Common myeloid progenitor, CD34-positive (primary cell): ENCODE data around the gene CDK18.
"Not testable (repeated sequence)": the region's sequence is repeated elsewhere in the genome, so short reads cannot be mapped to it uniquely, and the experiment has no call there.

Source experiments
- CTCF ChIA-PET: fragments of 350-600 bp; sonication (Branson Sonifier 250); formaldehyde crosslinking; loops from one replicate; lab custom pipeline; 2021; ENCODE audit warnings: antibody characterized with exemption; lab: Charles Lee
- POLR2A ChIA-PET: fragments of 350-600 bp; sonication (Branson Sonifier 250); formaldehyde crosslinking; loops from one replicate; lab custom pipeline; 2021; ENCODE audit warnings: antibody characterized with exemption; lab: Charles Lee
- DNase-seq, 3 donors: peaks; one replicate each; pipeline versions ENCODE4 v3.0.0 to v3.0.0-alpha.2; 2013
- H3K27ac ChIP-seq, 2 experiments: 1 replicate in 1 of 2; 2 replicates in 1 of 2; pipeline ENCODE4 v1.7.0; 2013; ENCODE audit warnings: inconsistent platforms in 2 of 2, low read length in 2 of 2, mild to moderate bottlenecking in 2 of 2, low read depth in 1 of 2, moderate library complexity in 1 of 2; ENCODE audit not compliant: severe bottlenecking in 2 of 2, insufficient read depth in 1 of 2, poor library complexity in 1 of 2
- H3K27me3 ChIP-seq, 5 experiments: replicated peaks in 2 of 5; 1 replicate in 3 of 5; 2 replicates in 2 of 5; pipeline versions ENCODE4 v1.6.1 to v1.7.0; 2013; ENCODE audit warnings: low read length in 4 of 5, mild to moderate bottlenecking in 2 of 5, moderate library complexity in 2 of 5, inconsistent platforms in 1 of 5; ENCODE audit not compliant: insufficient read depth in 5 of 5, control insufficient read depth in 4 of 5
- H3K36me3 ChIP-seq, 4 experiments: 1 replicate in 2 of 4; 2 replicates in 2 of 4; pipeline versions ENCODE4 v1.6.1 to v1.7.0; 2013; ENCODE audit warnings: low read length in 3 of 4, control low read depth in 1 of 4, mild to moderate bottlenecking in 1 of 4; ENCODE audit not compliant: control insufficient read depth in 4 of 4, insufficient read depth in 4 of 4
- H3K4me1 ChIP-seq, 4 experiments: 1 replicate in 3 of 4; 2 replicates in 1 of 4; pipeline versions ENCODE4 v1.6.1 to v1.7.1; 2013; ENCODE audit warnings: low read length in 3 of 4, mild to moderate bottlenecking in 3 of 4, control low read depth in 1 of 4, inconsistent platforms in 1 of 4, moderate library complexity in 1 of 4; ENCODE audit not compliant: control insufficient read depth in 4 of 4, insufficient read depth in 4 of 4; ENCODE audit errors: control extremely low read depth in 1 of 4
- H3K4me3 ChIP-seq, 7 experiments: 1 replicate in 4 of 7; 2 replicates in 3 of 7; pipeline versions ENCODE4 v1.5.1 to v1.7.0; 2013; ENCODE audit warnings: mild to moderate bottlenecking in 7 of 7, low read length in 6 of 7, moderate library complexity in 6 of 7, inconsistent platforms in 2 of 7, low read depth in 2 of 7, control low read depth in 1 of 7; ENCODE audit not compliant: insufficient read depth in 4 of 7, control insufficient read depth in 1 of 7; ENCODE audit errors: extremely low read depth in 1 of 7
- H3K9me3 ChIP-seq, 5 experiments: 1 replicate in 4 of 5; 2 replicates in 1 of 5; pipeline versions ENCODE4 v1.6.1 to v1.7.1; 2013; ENCODE audit warnings: low read length in 4 of 5, mild to moderate bottlenecking in 2 of 5, inconsistent platforms in 1 of 5, low read depth in 1 of 5, moderate library complexity in 1 of 5; ENCODE audit not compliant: control insufficient read depth in 4 of 5, insufficient read depth in 2 of 5; ENCODE audit errors: control extremely low read depth in 1 of 5
- WGBS: methylation state at CpG from one replicate; pipeline ENCODE4 v1.1.5; 2013; ENCODE audit not compliant: insufficient coverage; 5-methylcytosine and 5-hydroxymethylcytosine counted together

The CDK18 gene

DNA sequence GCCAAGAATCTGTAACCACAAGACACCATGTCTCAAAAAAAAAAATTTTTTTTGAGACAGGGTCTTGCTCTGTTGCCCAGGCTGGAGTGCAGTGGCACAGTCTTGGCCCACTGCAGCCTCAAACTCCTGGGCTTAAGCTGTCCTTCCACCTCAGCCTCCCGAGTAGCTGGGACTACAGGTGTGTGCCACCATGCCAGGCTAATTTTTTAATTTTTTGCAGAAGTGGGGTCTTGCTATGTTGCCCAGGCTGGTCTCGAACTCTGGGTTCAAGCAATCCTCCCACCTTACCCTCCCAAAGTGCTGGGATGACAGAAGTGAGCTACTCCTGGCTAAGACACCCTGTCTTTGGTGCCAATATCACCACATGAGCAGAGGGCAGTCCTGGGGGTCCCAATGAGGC is 25.5 kb upstream of the CDK18 start:
- H3K4me1 ChIP-seq, POLR2A ChIA-PET: not testable (repeated sequence)
- CTCF ChIA-PET = interaction anchor here (0.9 to 6.7 kb wide), 5 partner anchors 7 to 48 kb away, joined by 3 to 57 read pairs (median 4); no protein-coding TSS in a partner anchor

DNA sequence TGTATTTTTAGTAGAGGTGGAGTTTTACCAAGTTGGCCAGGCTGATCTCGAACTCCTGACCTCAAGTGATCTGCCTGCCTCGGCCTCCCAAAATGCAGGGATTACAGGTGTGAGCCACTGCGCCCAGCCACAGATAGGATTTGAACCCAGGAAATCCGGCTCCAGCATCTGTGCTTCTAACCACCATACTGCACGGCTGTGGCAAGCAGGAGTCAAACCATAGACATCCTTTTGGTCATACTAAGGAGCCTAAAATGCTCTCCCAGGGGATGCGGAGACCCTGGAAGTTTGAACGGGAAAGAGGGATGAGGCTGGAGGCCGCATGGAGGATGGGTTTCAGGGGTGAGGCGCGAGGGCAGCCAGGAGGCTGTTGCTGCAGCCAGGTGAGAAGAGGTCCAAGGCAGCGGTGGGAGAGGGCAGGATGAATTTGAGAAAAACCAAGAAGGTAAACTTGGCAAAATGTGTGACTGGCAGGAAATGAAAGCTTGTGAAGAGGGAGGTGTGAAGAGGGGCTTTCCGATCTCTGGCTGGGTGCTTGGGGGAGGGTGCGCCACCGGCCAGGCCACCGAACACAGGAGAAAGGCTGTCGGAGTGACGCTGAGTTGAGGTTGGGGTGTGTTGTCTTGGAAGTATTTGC is 24.0 kb upstream of the CDK18 start:
- POLR2A ChIA-PET = no interaction called here
- no peak overlapping the region for H3K4me3 ChIP-seq
- H3K27me3 ChIP-seq = peaks cover 0 to 53% (median 27%) of the 10 kb centered on the region in 5 experiments
- H3K36me3 ChIP-seq = no peaks in the 10 kb centered on the region
- peak in 2 of 3 donors; percentile 49 to 57 for DNase-seq
- H3K27ac ChIP-seq = no peak overlapping the region
- peaks cover 0 to 9% (median 0%) of the 10 kb centered on the region in 4 experiments for H3K4me1 ChIP-seq
- peaks cover 0 to 9% (median 4%) of the 10 kb centered on the region in 5 experiments for H3K9me3 ChIP-seq
- 61% methylated on average over 15 of the region's 17 CpGs for WGBS
- CTCF ChIA-PET = interaction anchor here (0.7 to 25.1 kb wide), 2 partner anchors 45 to 68 kb away, joined by 3 to 463 read pairs; no protein-coding TSS in a partner anchor

More for the DNA sequence above, 25.5 kb upstream of the CDK18 start:
- 100% methylated on average over 2 of the region's 2 CpGs for WGBS
- not testable (repeated sequence) for H3K27ac ChIP-seq, DNase-seq, H3K4me3 ChIP-seq, H3K36me3 ChIP-seq
- Histone ChIP-seq H3K27me3 (peaks cover 0 to 54% (median 22%) of the 10 kb centered on the region in 5 experiments), H3K9me3 (peaks cover 2 to 19% (median 14%) of the 10 kb centered on the region in 5 experiments)

DNA sequence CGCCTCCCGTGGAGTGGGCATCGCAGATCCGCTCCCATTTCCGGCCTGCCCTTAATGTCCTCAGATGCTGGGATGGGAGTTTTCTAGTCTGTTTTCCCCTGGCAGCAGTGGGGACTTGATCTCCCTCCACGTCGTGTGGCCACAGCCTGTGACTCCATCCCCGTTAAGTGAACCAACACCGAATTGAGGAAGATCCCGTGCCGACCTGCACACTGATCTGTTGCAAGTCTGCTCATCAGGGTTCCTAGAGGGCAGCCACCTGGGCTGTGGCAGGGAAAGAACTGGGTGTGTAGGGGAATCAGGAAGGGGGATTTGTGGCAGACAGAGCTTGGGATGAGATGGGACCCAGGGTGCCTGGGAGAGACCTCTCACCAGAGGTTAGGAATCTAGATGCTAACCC is 23.3 kb upstream of the CDK18 start:
- WGBS = 51% methylated on average over 10 of the region's 11 CpGs
- H3K27ac ChIP-seq = no peak overlapping the region
- peaks cover 0 to 2% (median 0%) of the 10 kb centered on the region in 5 experiments for H3K9me3 ChIP-seq
- ChIA-PET CTCF (interaction anchor here (2.4 to 25.1 kb wide), 2 partner anchors 44 to 84 kb away, joined by 7 to 463 read pairs; no protein-coding TSS in a partner anchor), POLR2A (no interaction called here)
- no peaks in the 10 kb centered on the region for H3K36me3 ChIP-seq
- peak in 1 of 3 donors; percentile 26 for DNase-seq
- H3K4me1 ChIP-seq = peaks cover 0 to 9% (median 0%) of the 10 kb centered on the region in 4 experiments
- no peak overlapping the region for H3K4me3 ChIP-seq
- H3K27me3 ChIP-seq = peaks cover 0 to 53% (median 27%) of the 10 kb centered on the region in 5 experiments

DNA sequence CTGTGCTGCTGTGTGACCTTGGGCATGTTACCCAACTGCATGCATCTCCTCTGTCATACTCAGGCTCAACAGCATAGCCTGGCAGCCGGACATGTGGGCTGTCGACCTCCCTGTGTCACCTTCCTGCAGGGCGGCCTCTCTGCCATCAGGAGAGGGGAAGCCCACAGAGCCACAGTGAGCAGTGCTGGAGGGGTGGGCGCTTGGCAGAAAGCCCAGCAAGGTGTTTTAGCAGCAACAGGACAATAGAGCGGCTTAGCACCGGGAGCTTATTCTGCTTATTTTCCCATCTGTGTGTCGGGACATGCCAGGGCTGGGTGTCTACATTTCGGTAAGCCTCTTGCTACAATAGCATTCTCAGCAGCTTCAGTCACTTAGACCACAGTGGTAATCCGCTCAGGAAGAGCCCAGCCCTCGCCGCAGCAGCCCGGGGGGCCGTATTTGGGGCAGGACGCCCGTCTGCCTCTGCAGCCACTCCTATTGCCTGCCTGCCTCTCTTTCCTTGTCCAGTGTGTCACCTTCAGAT is 22.8 kb upstream of the CDK18 start:
- Histone ChIP-seq H3K4me3 (no peak overlapping the region), H3K9me3 (no peaks in the 10 kb centered on the region), H3K27me3 (peaks cover 0 to 53% (median 27%) of the 10 kb centered on the region in 5 experiments), H3K4me1 (peaks cover 0 to 9% (median 0%) of the 10 kb centered on the region in 4 experiments), H3K27ac (no peak overlapping the region), H3K36me3 (no peaks in the 10 kb centered on the region)
- POLR2A ChIA-PET = no interaction called here
- DNase-seq = peak in 2 of 3 donors; percentile 11 to 44
- WGBS = 35% methylated on average over 15 of the region's 15 CpGs
- CTCF ChIA-PET = interaction anchor here (1.0 to 25.1 kb wide), 7 partner anchors 18 to 128 kb away, joined by 3 to 463 read pairs (median 4); no protein-coding TSS in a partner anchor

DNA sequence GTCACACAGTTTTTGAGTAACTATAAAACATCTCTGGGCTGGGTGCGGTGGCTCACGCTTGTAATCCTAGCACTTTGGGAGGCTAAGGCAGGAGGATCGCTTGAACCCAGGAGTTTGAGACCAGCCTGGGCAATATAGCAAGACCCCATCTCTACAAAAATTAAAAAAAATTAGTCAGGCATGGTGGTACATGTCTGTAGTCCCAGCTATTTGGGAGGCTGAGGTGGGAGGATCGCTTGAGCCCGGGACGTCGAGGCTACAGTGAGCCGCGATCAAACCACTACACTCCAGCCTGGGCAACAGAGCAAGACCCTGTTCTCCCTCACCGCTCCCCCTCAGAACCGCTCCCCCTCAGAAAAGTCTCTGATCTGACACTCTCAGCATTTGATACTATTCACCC is 21.9 kb upstream of the CDK18 start:
- POLR2A ChIA-PET, H3K4me3 ChIP-seq, H3K9me3 ChIP-seq, H3K36me3 ChIP-seq, H3K4me1 ChIP-seq, H3K27ac ChIP-seq, DNase-seq: not testable (repeated sequence)
- 85% methylated on average over 5 of the region's 11 CpGs for WGBS
- H3K27me3 ChIP-seq = peaks cover 0 to 55% (median 27%) of the 10 kb centered on the region in 5 experiments
- CTCF ChIA-PET = interaction anchor here (1.0 to 25.1 kb wide), 7 partner anchors 19 to 129 kb away, joined by 3 to 463 read pairs (median 4); no protein-coding TSS in a partner anchor

DNA sequence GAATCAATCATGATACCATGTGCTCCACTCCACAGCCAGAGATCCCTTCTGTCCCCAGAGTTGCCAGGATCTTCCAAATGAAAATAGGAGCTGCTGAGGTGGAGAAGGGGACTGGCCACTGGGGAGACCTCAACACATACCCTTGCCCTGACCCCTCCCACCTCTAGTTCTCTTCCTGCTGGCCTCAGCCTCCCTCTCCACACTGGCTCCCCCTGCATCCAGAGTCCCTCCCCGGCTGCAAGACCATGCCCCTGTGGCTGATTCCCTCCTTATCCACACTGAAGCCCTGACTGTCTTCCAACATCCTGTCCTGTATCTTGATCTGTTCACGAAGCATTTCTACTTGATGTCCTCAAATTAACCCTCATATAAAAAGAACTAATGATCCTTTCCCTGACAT is 21.1 kb upstream of the CDK18 start:
- Histone ChIP-seq H3K9me3 (no peaks in the 10 kb centered on the region), H3K4me1 (peaks cover 0 to 9% (median 0%) of the 10 kb centered on the region in 4 experiments), H3K4me3 (no peak overlapping the region), H3K27ac (no peak overlapping the region), H3K36me3 (no peaks in the 10 kb centered on the region), H3K27me3 (peaks cover 0 to 57% (median 27%) of the 10 kb centered on the region in 5 experiments)
- POLR2A ChIA-PET = no interaction called here
- 49% methylated on average over 2 of the region's 2 CpGs for WGBS
- CTCF ChIA-PET = interaction anchor here (0.9 to 25.1 kb wide), 5 partner anchors 25 to 86 kb away, joined by 3 to 463 read pairs (median 7); no protein-coding TSS in a partner anchor
- DNase-seq = no peak
